K562 (cell line): Measurements from ENCODE around the gene IL27RA. TPM values are rescaled to one million over a fixed set of nuclear protein-coding genes. Genes with fewer than 3 reads are reported as not detected.
A peak's percentile ranks its signal among the peaks of the same experiment; 100 is the strongest.

Source experiments
- BACH1 ChIP-seq: fragments of 200-800 bp; sonication (Bioruptor generic); IDR thresholded peaks from 2 replicates; pipeline ENCODE4 v1.6.1; 2016; ENCODE audit warnings: missing genetic modification characterization, missing compliant biosample characterization
- HMG20A ChIP-seq: fragments of 450-650 bp; formaldehyde crosslinking; conservative IDR thresholded peaks from 2 replicates; pipeline ENCODE4 v1.4.0; 2020; ENCODE audit warnings: mild to moderate bottlenecking, mixed read lengths
- HNRNPK ChIP-seq: fragments of 200-400 bp; formaldehyde crosslinking; IDR thresholded peaks from one replicate; pipeline ENCODE4 v1.6.1; 2018; ENCODE audit warnings: mild to moderate bottlenecking, low read depth, low read length; ENCODE audit not compliant: poor library complexity, severe bottlenecking
- MECOM ChIP-seq: fragments of 250-450 bp; sonication (Bioruptor Pico); IDR thresholded peaks from 2 replicates; pipeline ENCODE4 v1.8.0; 2022; ENCODE audit warnings: inconsistent platforms
- MEF2D ChIP-seq: conservative IDR thresholded peaks from 2 replicates; pipeline ENCODE4 v1.6.1; 2016; ENCODE audit warnings: low read depth, missing genetic modification characterization, missing compliant biosample characterization
- PHB2 ChIP-seq: fragments of 450-650 bp; IDR thresholded peaks from 2 replicates; pipeline ENCODE4 v1.6.1; 2017; ENCODE audit warnings: low read depth
- RAD21 ChIP-seq, 2 experiments: fragments of 250-450 bp in 1 of 2; fragments of 450-650 bp in 1 of 2; sonication (Bioruptor Pico) in 1 of 2; formaldehyde crosslinking in 1 of 2; IDR thresholded peaks in 1 of 2; conservative IDR thresholded peaks in 1 of 2; 2 replicates each; pipeline versions ENCODE4 v1.4.0 to v1.8.0; 2020 to 2022; ENCODE audit warnings: mild to moderate bottlenecking in 2 of 2, moderate library complexity in 1 of 2
- TAF1 ChIP-seq: IDR thresholded peaks from 2 replicates; pipeline ENCODE4 v1.6.1; 2011; ENCODE audit warnings: mild to moderate bottlenecking, low read length, moderate library complexity; ENCODE audit not compliant: insufficient read depth, control insufficient read depth, severe bottlenecking; ENCODE audit errors: extremely low read depth
- XRCC3 ChIP-seq: fragments of 450-650 bp; IDR thresholded peaks from 2 replicates; pipeline ENCODE4 v1.6.1; 2017; ENCODE audit warnings: mild to moderate bottlenecking, moderate library complexity
- ZNF134 ChIP-seq: fragments of 250-450 bp; sonication (Bioruptor Pico); conservative IDR thresholded peaks from 2 replicates; pipeline ENCODE4 v1.4.0; 2020
- ZNF175 ChIP-seq: fragments of 200-800 bp; sonication (Bioruptor generic); IDR thresholded peaks from 2 replicates; pipeline ENCODE4 v1.6.1; 2016; ENCODE audit warnings: low read depth, mild to moderate bottlenecking, missing genetic modification characterization, missing compliant biosample characterization
- ZNF184 ChIP-seq: sonication (generic); formaldehyde crosslinking; IDR thresholded peaks from 2 replicates; pipeline ENCODE4 v1.5.0; 2020; ENCODE audit warnings: missing genetic modification reagents
- polyA plus RNA-seq, 8 experiments: library from polyadenylated mRNA; depleted of rRNA in 4 of 8; stranded (reverse) in 5 of 8; unstranded in 3 of 8; fragments of >200 nt; fragmentation: Nextera tagmentation in 2 of 8; fragmentation: Illumina TruSeq in 1 of 8; extraction: Ambion mirVana in 2 of 8; extraction: Trizol in 1 of 8; gene quantifications; 2 replicates each; pipeline versions ENCODE4 v1.2.1 to v1.2.3, GENCODE V29; 2011 to 2014; ENCODE audit warnings: inconsistent platforms in 1 of 8, missing spikeins in 1 of 8
- total RNA-seq, 7 experiments: library from RNA; depleted of rRNA in 6 of 7; stranded (reverse); fragments of >200 nt in 6 of 7; fragmentation: Illumina TruSeq in 2 of 7; extraction: Trizol in 2 of 7; gene quantifications; 2 replicates each; pipeline versions ENCODE4 v1.2.1 to v1.2.3, GENCODE V29; 2011 to 2021; ENCODE audit warnings: low replicate concordance in 1 of 7
- TF ChIP-seq, protein P1 (sequence below): sonication (generic); formaldehyde crosslinking; IDR thresholded peaks from 2 replicates; pipeline ENCODE4 v1.8.1; 2023; ENCODE audit warnings: mild to moderate bottlenecking, missing genetic modification reagents, moderate library complexity
- TF ChIP-seq, protein P2 (sequence below), 2 experiments: fragments of 450-650 bp in 1 of 2; sonication (generic) in 1 of 2; formaldehyde crosslinking in 1 of 2; IDR thresholded peaks; 2 replicates each; pipeline versions ENCODE4 v1.7.1 to v1.9.0; 2016 to 2022; ENCODE audit warnings: inconsistent platforms in 1 of 2, mild to moderate bottlenecking in 1 of 2, missing genetic modification reagents in 1 of 2
- TF ChIP-seq, protein P3 (sequence below): conservative IDR thresholded peaks from 2 replicates; pipeline ENCODE4 v1.6.1; 2011; ENCODE audit warnings: low read depth, mild to moderate bottlenecking, low read length; ENCODE audit not compliant: control insufficient read depth

The IL27RA gene
- total and polyA plus RNA-seq, 9 of the 15 experiments (the other 6 are each of a cell fraction or from before 2014, with no cell fraction given) = 1.9 to 15.9 (median 12.0) TPM

- TF ChIP-seq TAF1 (no peak), PHB2 (no peak), ZNF184 (no peak), RAD21 (CRISPR knock-in tag; conservative IDR thresholded peaks at IDR 0.05 in 1 of 2, IDR thresholded peaks at IDR 0.05 in 1 of 2) (no peak), XRCC3 (no peak), HMG20A (no peak), HNRNPK (no peak), ZNF175 (CRISPR knock-in tag) (no peak), MEF2D (tag) (no peak), MECOM (no peak), ZNF134 (CRISPR knock-in tag) (no peak), BACH1 (no peak; the same call in 1 of the 2 replicates)
- TF ChIP-seq, protein P1, sequence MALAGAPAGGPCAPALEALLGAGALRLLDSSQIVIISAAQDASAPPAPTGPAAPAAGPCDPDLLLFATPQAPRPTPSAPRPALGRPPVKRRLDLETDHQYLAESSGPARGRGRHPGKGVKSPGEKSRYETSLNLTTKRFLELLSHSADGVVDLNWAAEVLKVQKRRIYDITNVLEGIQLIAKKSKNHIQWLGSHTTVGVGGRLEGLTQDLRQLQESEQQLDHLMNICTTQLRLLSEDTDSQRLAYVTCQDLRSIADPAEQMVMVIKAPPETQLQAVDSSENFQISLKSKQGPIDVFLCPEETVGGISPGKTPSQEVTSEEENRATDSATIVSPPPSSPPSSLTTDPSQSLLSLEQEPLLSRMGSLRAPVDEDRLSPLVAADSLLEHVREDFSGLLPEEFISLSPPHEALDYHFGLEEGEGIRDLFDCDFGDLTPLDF = peak; percentile 90; the same call in 1 of the 2 replicates
- TF ChIP-seq, protein P2, sequence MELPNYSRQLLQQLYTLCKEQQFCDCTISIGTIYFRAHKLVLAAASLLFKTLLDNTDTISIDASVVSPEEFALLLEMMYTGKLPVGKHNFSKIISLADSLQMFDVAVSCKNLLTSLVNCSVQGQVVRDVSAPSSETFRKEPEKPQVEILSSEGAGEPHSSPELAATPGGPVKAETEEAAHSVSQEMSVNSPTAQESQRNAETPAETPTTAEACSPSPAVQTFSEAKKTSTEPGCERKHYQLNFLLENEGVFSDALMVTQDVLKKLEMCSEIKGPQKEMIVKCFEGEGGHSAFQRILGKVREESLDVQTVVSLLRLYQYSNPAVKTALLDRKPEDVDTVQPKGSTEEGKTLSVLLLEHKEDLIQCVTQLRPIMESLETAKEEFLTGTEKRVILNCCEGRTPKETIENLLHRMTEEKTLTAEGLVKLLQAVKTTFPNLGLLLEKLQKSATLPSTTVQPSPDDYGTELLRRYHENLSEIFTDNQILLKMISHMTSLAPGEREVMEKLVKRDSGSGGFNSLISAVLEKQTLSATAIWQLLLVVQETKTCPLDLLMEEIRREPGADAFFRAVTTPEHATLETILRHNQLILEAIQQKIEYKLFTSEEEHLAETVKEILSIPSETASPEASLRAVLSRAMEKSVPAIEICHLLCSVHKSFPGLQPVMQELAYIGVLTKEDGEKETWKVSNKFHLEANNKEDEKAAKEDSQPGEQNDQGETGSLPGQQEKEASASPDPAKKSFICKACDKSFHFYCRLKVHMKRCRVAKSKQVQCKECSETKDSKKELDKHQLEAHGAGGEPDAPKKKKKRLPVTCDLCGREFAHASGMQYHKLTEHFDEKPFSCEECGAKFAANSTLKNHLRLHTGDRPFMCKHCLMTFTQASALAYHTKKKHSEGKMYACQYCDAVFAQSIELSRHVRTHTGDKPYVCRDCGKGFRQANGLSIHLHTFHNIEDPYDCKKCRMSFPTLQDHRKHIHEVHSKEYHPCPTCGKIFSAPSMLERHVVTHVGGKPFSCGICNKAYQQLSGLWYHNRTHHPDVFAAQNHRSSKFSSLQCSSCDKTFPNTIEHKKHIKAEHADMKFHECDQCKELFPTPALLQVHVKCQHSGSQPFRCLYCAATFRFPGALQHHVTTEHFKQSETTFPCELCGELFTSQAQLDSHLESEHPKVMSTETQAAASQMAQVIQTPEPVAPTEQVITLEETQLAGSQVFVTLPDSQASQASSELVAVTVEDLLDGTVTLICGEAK (IDR thresholded peaks at IDR 0.05) = peak; percentile 78
- TF ChIP-seq, protein P2 (CRISPR knock-in tag; IDR thresholded peaks at IDR 0.05) = no peak
- TF ChIP-seq, protein P3, sequence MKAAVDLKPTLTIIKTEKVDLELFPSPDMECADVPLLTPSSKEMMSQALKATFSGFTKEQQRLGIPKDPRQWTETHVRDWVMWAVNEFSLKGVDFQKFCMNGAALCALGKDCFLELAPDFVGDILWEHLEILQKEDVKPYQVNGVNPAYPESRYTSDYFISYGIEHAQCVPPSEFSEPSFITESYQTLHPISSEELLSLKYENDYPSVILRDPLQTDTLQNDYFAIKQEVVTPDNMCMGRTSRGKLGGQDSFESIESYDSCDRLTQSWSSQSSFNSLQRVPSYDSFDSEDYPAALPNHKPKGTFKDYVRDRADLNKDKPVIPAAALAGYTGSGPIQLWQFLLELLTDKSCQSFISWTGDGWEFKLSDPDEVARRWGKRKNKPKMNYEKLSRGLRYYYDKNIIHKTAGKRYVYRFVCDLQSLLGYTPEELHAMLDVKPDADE = no peak
These were observed 25.3 kb upstream of the IL27RA start, which contains the start of gene RFX1 (continued) for GRCh38 chr19:14006085-14006765.
